ENCODE data around the gene INO80B. TPM values are rescaled to one million over a fixed set of nuclear protein-coding genes. Genes with fewer than 3 reads are reported as not detected.

The INO80B gene
- total RNA-seq, 1 donor from 2014 or later = 48.5 TPM

- intact Hi-C loops (cut with micrococcal nuclease) = no loop called here
- no peaks in the 10 kb centered on the region for H3K9me3 Mint-ChIP-seq
- H3K4me3 Mint-ChIP-seq (ENCODE audit: low read depth) = peak overlapping the region; percentile 59
- no peak overlapping the region for H3K27ac Mint-ChIP-seq
- H3K27me3 Mint-ChIP-seq (ENCODE audit: low read depth) = peaks cover 25% of the 10 kb centered on the region
- peaks cover 55% of the 10 kb centered on the region for H3K4me1 Mint-ChIP-seq (ENCODE audit: low read depth)
- peaks cover 56% of the 10 kb centered on the region for H3K36me3 Mint-ChIP-seq (ENCODE audit: low read depth)
- no peak for DNase-seq (ENCODE audit: low spot score)
These were observed 50.8 kb downstream of the INO80B start for GRCh38 chr2:74505448-74506246.

GRCh38 chr2:74507145-74507925 is 52.4 kb downstream of the INO80B start, which contains the start of gene PCGF1:
Gene PCGF1, minus strand, starts transcription at chr2:74507695. Its CDS starts 27 bp downstream, at chr2:74507668.
- intact Hi-C loops (cut with micrococcal nuclease) = loop anchor here (1.0 kb wide), 2 partner anchors 22 to 49 kb away; partner anchors contain the start of genes AUP1, HTRA2 and WBP1
- Mint-ChIP-seq H3K9me3 (no peaks in the 10 kb centered on the region), H3K4me1 (ENCODE audit: low read depth) (peaks cover 52% of the 10 kb centered on the region), H3K27me3 (ENCODE audit: low read depth) (peaks cover 24% of the 10 kb centered on the region), H3K36me3 (ENCODE audit: low read depth) (peaks cover 41% of the 10 kb centered on the region), H3K4me3 (ENCODE audit: low read depth) (peak within 1 kb of the TSS; percentile 97), H3K27ac (peak within 1 kb of the TSS; percentile 100)
- DNase-seq (ENCODE audit: low spot score) = peak; percentile 96

Other genes starting within 250 kb of the INO80B start
- 1.2 and 1.8 TPM in 2 replicates for gene SLC4A5, start 111.7 kb upstream of the INO80B start, total RNA-seq
- 91.1 and 104 TPM in 2 replicates for gene DCTN1, start 74.8 kb upstream of the INO80B start, total RNA-seq
- gene C2orf81, start 33.5 kb upstream of the INO80B start, total RNA-seq = 1.6 and 1.9 TPM in 2 replicates
- gene WDR54, start 33.4 kb upstream of the INO80B start, total RNA-seq = 76.7 and 78.0 TPM in 2 replicates
- gene RTKN, start 13.2 kb upstream of the INO80B start, total RNA-seq = 2.2 and 3.9 TPM in 2 replicates
- 38.6 and 40.7 TPM in 2 replicates for gene WBP1, start 3.4 kb downstream of the INO80B start, total RNA-seq
- 83.2 and 86.4 TPM in 2 replicates for gene MOGS, start 10.3 kb downstream of the INO80B start, total RNA-seq
- 102 and 110 TPM in 2 replicates for gene MRPL53, start 17.6 kb downstream of the INO80B start, total RNA-seq
- 25.1 and 26.9 TPM in 2 replicates for gene CCDC142, start 27.9 kb downstream of the INO80B start, total RNA-seq
- gene TTC31, start 28.0 kb downstream of the INO80B start, total RNA-seq = 35.1 and 35.9 TPM in 2 replicates
- 1.6 and 2.2 TPM in 2 replicates for gene LBX2, start 44.5 kb downstream of the INO80B start, total RNA-seq
- gene PCGF1, start 52.6 kb downstream of the INO80B start, total RNA-seq = 36.5 and 39.7 TPM in 2 replicates
- 0.82 and 0.92 TPM in 2 replicates for gene TLX2, start 59.4 kb downstream of the INO80B start, total RNA-seq
- gene DQX1, start 71.1 kb downstream of the INO80B start, total RNA-seq = 0.39 and 0.94 TPM in 2 replicates
- 155 TPM in 2 replicates for gene AUP1, start 74.6 kb downstream of the INO80B start, total RNA-seq
- 61.5 and 64.1 TPM in 2 replicates for gene HTRA2, start 74.8 kb downstream of the INO80B start, total RNA-seq
- 1.7 and 2.1 TPM in 2 replicates for gene LOXL3, start 98.9 kb downstream of the INO80B start, total RNA-seq
- gene DOK1, start 99.6 kb downstream of the INO80B start, total RNA-seq = 41.0 and 41.4 TPM in 2 replicates
- gene M1AP, start 193.2 kb downstream of the INO80B start, total RNA-seq = not detected in 2 replicates
- 5.5 and 7.1 TPM in 2 replicates for gene SEMA4F, start 199.2 kb downstream of the INO80B start, total RNA-seq